Measurements from ENCODE around the gene PCYT1B.

The PCYT1B gene

GRCh38 chrX:24648495-24648894 lies 1.3 kb upstream of the PCYT1B start:
- H3K9me3 ChIP-seq (ENCODE audit: severe bottlenecking) = no peaks in the 10 kb centered on the region
- H3K27me3 ChIP-seq (ENCODE audit: insufficient read depth, poor library complexity, severe bottlenecking) = peaks cover 2% of the 10 kb centered on the region
- ATAC-seq (ENCODE audit: low read depth) = no peak
- DNase-seq (ENCODE audit: low spot score) = no peak
- no peak for TF ChIP-seq CTCF (IDR thresholded peaks at IDR 0.05; ENCODE audit: poor library complexity, severe bottlenecking)
- H3K4me1 ChIP-seq (ENCODE audit: insufficient read depth, poor library complexity, severe bottlenecking) = no peaks in the 10 kb centered on the region
- no peak overlapping the region for H3K27ac ChIP-seq (ENCODE audit: poor library complexity, severe bottlenecking)
- no peak overlapping the region for H3K4me3 ChIP-seq (ENCODE audit: severe bottlenecking)
- H3K36me3 ChIP-seq (ENCODE audit: low read depth) = no peaks in the 10 kb centered on the region

- Histone ChIP-seq H3K4me3 (ENCODE audit: severe bottlenecking) (no peak overlapping the region), H3K9me3 (ENCODE audit: severe bottlenecking) (no peaks in the 10 kb centered on the region), H3K36me3 (ENCODE audit: low read depth) (no peaks in the 10 kb centered on the region), H3K27me3 (ENCODE audit: insufficient read depth, poor library complexity, severe bottlenecking) (peaks cover 2% of the 10 kb centered on the region), H3K27ac (ENCODE audit: poor library complexity, severe bottlenecking) (no peak overlapping the region), H3K4me1 (ENCODE audit: insufficient read depth, poor library complexity, severe bottlenecking) (no peaks in the 10 kb centered on the region)
- DNase-seq (ENCODE audit: low spot score) (no peak), ATAC-seq (ENCODE audit: low read depth) (peak; percentile 52; the same call in 2 of the 3 replicates)
- TF ChIP-seq CTCF (IDR thresholded peaks at IDR 0.05; ENCODE audit: poor library complexity, severe bottlenecking) = no peak
Measured at GRCh38 chrX:24646745-24647182, 383 bp downstream of the PCYT1B start.

- ATAC-seq (ENCODE audit: low read depth) (no peak), DNase-seq (ENCODE audit: low spot score) (no peak)
- Histone ChIP-seq H3K9me3 (ENCODE audit: severe bottlenecking) (no peaks in the 10 kb centered on the region), H3K4me3 (ENCODE audit: severe bottlenecking) (no peak overlapping the region), H3K27me3 (ENCODE audit: insufficient read depth, poor library complexity, severe bottlenecking) (peaks cover 2% of the 10 kb centered on the region), H3K36me3 (ENCODE audit: low read depth) (no peaks in the 10 kb centered on the region), H3K4me1 (ENCODE audit: insufficient read depth, poor library complexity, severe bottlenecking) (no peaks in the 10 kb centered on the region), H3K27ac (ENCODE audit: poor library complexity, severe bottlenecking) (no peak overlapping the region)
- no peak for TF ChIP-seq CTCF (IDR thresholded peaks at IDR 0.05; ENCODE audit: poor library complexity, severe bottlenecking)
Measured at GRCh38 chrX:24646006-24646405, 1.1 kb downstream of the PCYT1B start.

- Histone ChIP-seq H3K36me3 (ENCODE audit: low read depth) (no peaks in the 10 kb centered on the region), H3K27me3 (ENCODE audit: insufficient read depth, poor library complexity, severe bottlenecking) (peaks cover 2% of the 10 kb centered on the region), H3K4me1 (ENCODE audit: insufficient read depth, poor library complexity, severe bottlenecking) (no peaks in the 10 kb centered on the region), H3K9me3 (ENCODE audit: severe bottlenecking) (no peaks in the 10 kb centered on the region), H3K27ac (ENCODE audit: poor library complexity, severe bottlenecking) (no peak overlapping the region), H3K4me3 (ENCODE audit: severe bottlenecking) (no peak overlapping the region)
- no peak for TF ChIP-seq CTCF (IDR thresholded peaks at IDR 0.05; ENCODE audit: poor library complexity, severe bottlenecking)
- DNase-seq (ENCODE audit: low spot score) = no peak
- no peak for ATAC-seq (ENCODE audit: low read depth)
Measured at GRCh38 chrX:24643116-24643515, 4.0 kb downstream of the PCYT1B start.

- H3K4me1 ChIP-seq (ENCODE audit: insufficient read depth, poor library complexity, severe bottlenecking) = no peaks in the 10 kb centered on the region
- no peaks in the 10 kb centered on the region for H3K27me3 ChIP-seq (ENCODE audit: insufficient read depth, poor library complexity, severe bottlenecking)
- no peak for ATAC-seq (ENCODE audit: low read depth)
- no peak for TF ChIP-seq CTCF (IDR thresholded peaks at IDR 0.05; ENCODE audit: poor library complexity, severe bottlenecking)
- no peak overlapping the region for H3K4me3 ChIP-seq (ENCODE audit: severe bottlenecking)
- DNase-seq (ENCODE audit: low spot score) = no peak
- no peaks in the 10 kb centered on the region for H3K9me3 ChIP-seq (ENCODE audit: severe bottlenecking)
- H3K27ac ChIP-seq (ENCODE audit: poor library complexity, severe bottlenecking) = no peak overlapping the region
- H3K36me3 ChIP-seq (ENCODE audit: low read depth) = no peaks in the 10 kb centered on the region
Measured at GRCh38 chrX:24629701-24630100, 17.4 kb downstream of the PCYT1B start.
